ENCODE data around the gene LRRC3C. TPM values are rescaled to one million over a fixed set of nuclear protein-coding genes. Genes with fewer than 3 reads are reported as not detected.

The LRRC3C gene
- total and polyA plus RNA-seq, 9 donors, result 0.12 to 0.27 TPM; not detected in 7

DNA sequence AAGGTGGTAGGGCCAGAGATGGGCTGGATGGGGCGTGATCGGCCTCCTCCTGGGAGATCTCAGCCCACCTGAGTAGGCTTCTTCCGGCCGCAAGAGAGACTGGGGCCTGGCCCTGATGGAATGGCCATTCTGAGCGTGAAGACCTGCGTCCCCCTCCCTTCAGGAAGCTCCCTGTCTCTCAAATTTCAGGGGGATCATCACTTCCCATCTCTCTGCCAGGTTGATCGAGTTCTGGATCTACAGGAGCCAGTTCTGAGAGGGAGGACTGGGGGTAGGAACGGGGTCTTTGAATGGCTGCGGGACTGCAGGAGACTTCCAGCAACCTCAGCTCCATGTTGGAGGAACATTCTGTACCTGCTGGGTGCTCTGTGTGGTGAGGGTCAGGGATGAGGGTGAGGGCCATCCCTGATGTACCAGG, 25.9 kb downstream of the LRRC3C start:
- no peaks in the 10 kb centered on the region for H3K9me3 ChIP-seq
- peak overlapping the region; percentile 28 for H3K4me3 ChIP-seq
- 27 to 31% (median 28%) methylated on average over 9 of the region's 9 CpGs for WGBS, 3 donors
- TF ChIP-seq EP300 (IDR thresholded peaks at IDR 0.05), result no peak
- peak; percentile 21 for TF ChIP-seq POLR2A (IDR thresholded peaks at IDR 0.05)
- intact Hi-C loops (cut with DNase I), result loop anchor here in 1 of 4 donors (2.0 kb wide), 1 partner anchor 27 kb away; the partner anchor contains the start of genes LRRC3C and ORMDL3
- no peak for DNase-seq
- peak overlapping the region in 1 of 2 donors; percentile 41 for H3K27ac ChIP-seq
- no peaks in the 10 kb centered on the region for H3K4me1 ChIP-seq (ENCODE audit: insufficient read depth)
- H3K36me3 ChIP-seq, result no peaks in the 10 kb centered on the region
- no peaks in the 10 kb centered on the region for H3K27me3 ChIP-seq

DNA sequence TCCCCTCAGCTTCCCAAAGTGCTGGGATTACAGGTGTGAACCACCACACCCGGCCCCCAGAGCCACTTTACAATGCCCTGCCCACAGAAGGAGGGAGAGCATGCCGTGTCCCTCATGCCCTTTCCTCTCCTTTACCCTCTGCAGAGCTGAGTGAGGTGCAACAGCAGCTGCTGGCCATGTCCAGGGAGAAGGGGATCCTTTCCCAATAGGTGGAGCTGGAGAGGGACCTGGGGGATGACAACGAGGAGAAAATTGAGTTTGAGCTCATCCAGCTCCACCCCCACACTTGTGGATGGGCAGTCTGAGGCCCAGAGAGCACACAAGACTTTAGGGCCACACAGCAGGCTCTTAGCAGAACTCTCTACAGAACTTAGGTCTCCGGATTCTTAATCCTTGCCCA, 27.3 kb downstream of the LRRC3C start:
- no peaks in the 10 kb centered on the region for H3K9me3 ChIP-seq

DNA sequence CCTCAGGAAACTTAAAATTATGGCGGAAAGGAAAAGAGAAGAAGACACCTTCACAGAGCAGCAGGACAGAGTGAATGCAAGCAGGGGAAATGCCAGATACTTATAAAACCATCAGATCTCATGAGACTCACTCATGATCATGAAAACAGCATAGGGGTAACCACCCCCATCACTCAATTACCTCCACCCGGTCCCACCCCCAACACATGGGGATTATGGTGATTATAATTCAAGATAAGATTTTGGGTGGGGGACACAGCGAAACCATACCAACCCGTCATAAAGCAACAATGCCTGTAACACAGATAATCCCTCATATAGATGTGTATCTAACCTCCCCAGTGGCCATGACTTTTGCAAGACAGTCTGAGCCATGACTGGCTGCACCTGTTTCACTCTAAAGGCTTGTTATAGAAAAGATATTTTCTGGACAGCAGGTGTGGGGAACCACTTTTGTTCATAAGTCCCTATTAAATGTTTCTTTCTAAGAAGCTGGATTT, 28.2 kb downstream of the LRRC3C start:
- Histone ChIP-seq H3K36me3 (no peaks in the 10 kb centered on the region), H3K4me3 (no peak overlapping the region), H3K27ac (no peak overlapping the region), H3K4me1 (ENCODE audit: insufficient read depth) (no peaks in the 10 kb centered on the region), H3K9me3 (no peaks in the 10 kb centered on the region), H3K27me3 (no peaks in the 10 kb centered on the region)
- WGBS, 3 donors, result 52 to 74% (median 65%) methylated on average over 4 of the region's 4 CpGs
- intact Hi-C loops (cut with DNase I), result no loop called here
- TF ChIP-seq POLR2A (IDR thresholded peaks at IDR 0.05) (no peak), EP300 (IDR thresholded peaks at IDR 0.05) (no peak)
- TF ChIP-seq, protein P1, sequence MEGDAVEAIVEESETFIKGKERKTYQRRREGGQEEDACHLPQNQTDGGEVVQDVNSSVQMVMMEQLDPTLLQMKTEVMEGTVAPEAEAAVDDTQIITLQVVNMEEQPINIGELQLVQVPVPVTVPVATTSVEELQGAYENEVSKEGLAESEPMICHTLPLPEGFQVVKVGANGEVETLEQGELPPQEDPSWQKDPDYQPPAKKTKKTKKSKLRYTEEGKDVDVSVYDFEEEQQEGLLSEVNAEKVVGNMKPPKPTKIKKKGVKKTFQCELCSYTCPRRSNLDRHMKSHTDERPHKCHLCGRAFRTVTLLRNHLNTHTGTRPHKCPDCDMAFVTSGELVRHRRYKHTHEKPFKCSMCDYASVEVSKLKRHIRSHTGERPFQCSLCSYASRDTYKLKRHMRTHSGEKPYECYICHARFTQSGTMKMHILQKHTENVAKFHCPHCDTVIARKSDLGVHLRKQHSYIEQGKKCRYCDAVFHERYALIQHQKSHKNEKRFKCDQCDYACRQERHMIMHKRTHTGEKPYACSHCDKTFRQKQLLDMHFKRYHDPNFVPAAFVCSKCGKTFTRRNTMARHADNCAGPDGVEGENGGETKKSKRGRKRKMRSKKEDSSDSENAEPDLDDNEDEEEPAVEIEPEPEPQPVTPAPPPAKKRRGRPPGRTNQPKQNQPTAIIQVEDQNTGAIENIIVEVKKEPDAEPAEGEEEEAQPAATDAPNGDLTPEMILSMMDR (IDR thresholded peaks at IDR 0.05), result no peak
- no peak for DNase-seq

More for the DNA sequence above, 27.3 kb downstream of the LRRC3C start:
- DNase-seq, result no peak
- WGBS, 3 donors, result 43 to 57% (median 48%) methylated on average over 4 of the region's 4 CpGs
- Histone ChIP-seq H3K36me3 (no peaks in the 10 kb centered on the region), H3K27ac (no peak overlapping the region), H3K27me3 (no peaks in the 10 kb centered on the region), H3K4me3 (no peak overlapping the region), H3K4me1 (ENCODE audit: insufficient read depth) (no peaks in the 10 kb centered on the region)
- intact Hi-C loops (cut with DNase I), result no loop called here
- TF ChIP-seq POLR2A (IDR thresholded peaks at IDR 0.05) (no peak), EP300 (IDR thresholded peaks at IDR 0.05) (no peak)
- TF ChIP-seq, protein P1 (IDR thresholded peaks at IDR 0.05), result no peak

DNA sequence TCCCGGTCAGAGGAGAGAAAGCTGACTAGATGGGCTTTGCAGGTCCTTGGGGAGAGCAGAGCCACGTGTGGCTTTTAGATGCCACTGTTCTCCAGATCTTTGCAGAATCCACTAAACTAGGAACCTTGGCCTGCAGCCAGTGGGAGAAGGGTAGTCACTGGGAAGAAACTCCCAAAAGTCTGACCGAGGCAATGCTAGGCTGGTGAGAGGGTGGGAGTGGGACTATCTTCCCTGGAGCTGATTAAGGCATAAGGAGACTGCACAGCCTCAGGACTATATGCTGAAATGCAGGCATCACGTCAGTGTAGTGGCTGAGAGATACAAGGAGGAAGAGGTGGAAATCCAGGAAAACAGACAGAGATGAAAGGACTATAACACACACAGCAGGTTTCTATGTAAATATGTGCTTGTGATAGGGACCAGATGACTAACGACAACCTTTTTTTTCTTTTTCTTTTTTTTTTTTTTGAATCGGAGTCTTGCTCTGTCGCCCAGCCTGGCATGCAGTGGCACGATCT, 33.1 kb downstream of the LRRC3C start:
- intact Hi-C loops (cut with DNase I), result loop anchor here in 1 of 4 donors (2.0 to 10.0 kb wide), 2 partner anchors 18 to 46 kb away; partner anchors contain the start of gene GSDMB
- WGBS, 3 donors, result 46 to 55% (median 49%) methylated on average over 8 of the region's 8 CpGs
- TF ChIP-seq, protein P1 (IDR thresholded peaks at IDR 0.05), result no peak
- TF ChIP-seq EP300 (IDR thresholded peaks at IDR 0.05) (no peak), POLR2A (IDR thresholded peaks at IDR 0.05) (no peak)
- Histone ChIP-seq H3K36me3 (no peaks in the 10 kb centered on the region), H3K9me3 (no peaks in the 10 kb centered on the region), H3K27ac (no peak overlapping the region), H3K4me1 (ENCODE audit: insufficient read depth) (no peaks in the 10 kb centered on the region), H3K27me3 (no peaks in the 10 kb centered on the region), H3K4me3 (no peak overlapping the region)
- no peak for DNase-seq

DNA sequence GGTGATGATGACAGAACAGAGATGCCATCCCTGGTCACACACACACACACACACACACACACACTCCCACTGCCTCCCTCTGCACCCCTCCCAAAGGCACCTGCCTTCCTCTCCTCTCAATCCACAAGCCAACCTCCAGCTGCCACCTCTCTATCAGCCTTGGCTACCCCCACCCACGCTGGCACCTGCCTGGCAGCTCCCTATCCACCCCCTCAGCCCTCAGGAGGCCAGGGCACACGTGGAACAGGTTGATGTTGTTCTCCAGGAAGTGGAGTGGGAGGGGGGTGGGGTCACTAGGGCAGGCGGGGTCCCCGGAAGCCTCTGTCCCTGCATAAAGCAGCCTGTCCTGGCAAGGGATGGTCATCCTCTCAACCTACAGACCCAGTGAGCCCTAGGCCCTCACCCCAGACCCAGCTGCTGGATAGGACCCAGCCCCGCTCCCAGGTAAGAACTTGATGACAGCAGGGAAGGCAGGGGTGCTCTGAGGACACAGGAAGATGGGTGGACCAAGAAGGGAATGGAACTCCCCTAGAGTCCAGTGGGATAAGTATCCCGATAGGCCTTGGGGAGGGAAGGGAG, 35.2 kb downstream of the LRRC3C start, which contains the start of gene GSDMA:
Gene GSDMA, plus strand, starts transcription at position 363 of the 579 bp plus-strand sequence. CDS start 2,684 bp downstream, outside the sequence.
- DNase-seq, result no peak
- no peak within 1 kb of the TSS for H3K27ac ChIP-seq
- H3K4me3 ChIP-seq, result no peak within 1 kb of the TSS
- intact Hi-C loops (cut with DNase I), result loop anchor here in 1 of 4 donors (10.0 kb wide), 1 partner anchor 48 kb away; the partner anchor contains the start of gene GSDMB
- no peaks in the 10 kb centered on the region for H3K36me3 ChIP-seq
- no peaks in the 10 kb centered on the region for H3K4me1 ChIP-seq (ENCODE audit: insufficient read depth)
- H3K9me3 ChIP-seq, result no peaks in the 10 kb centered on the region
- no peaks in the 10 kb centered on the region for H3K27me3 ChIP-seq
- TF ChIP-seq, protein P1 (IDR thresholded peaks at IDR 0.05), result no peak
- TF ChIP-seq EP300 (IDR thresholded peaks at IDR 0.05) (no peak), POLR2A (IDR thresholded peaks at IDR 0.05) (no peak)
- 57 to 65% (median 64%) methylated on average over 6 of the region's 6 CpGs for WGBS, 3 donors
